A549 (cell line): Measurements from ENCODE around the gene ENOPH1. TPM values are rescaled to one million over a fixed set of nuclear protein-coding genes. Genes with fewer than 3 reads are reported as not detected.

ENCODE experiments used
- ATAC-seq, 2 experiments: fragments of 200-7000 bp in 1 of 2; fragments of >200 bp in 1 of 2; cut with Nextera tagmentation in 1 of 2; cut with Tn5 transposase in 1 of 2; 3 replicates each; pipeline versions ENCODE4 v1.8.0 to v1.9.1; 2018 to 2020; ENCODE audit warnings: mild to moderate bottlenecking in 1 of 2, moderate library complexity in 1 of 2
- CTCF ChIA-PET: fragments of 300-600 bp; sonication (Branson Sonifier 250); formaldehyde crosslinking; extraction: SDS; loops from one replicate; lab custom pipeline; 2021; ENCODE audit warnings: antibody characterized with exemption, inconsistent platforms; lab: Yijun Ruan, JAX
- POLR2A ChIA-PET: fragments of 350-600 bp; formaldehyde crosslinking; extraction: SDS; loops from one replicate; lab custom pipeline; 2021; ENCODE audit warnings: antibody characterized with exemption, inconsistent platforms; lab: Yijun Ruan, JAX
- DNase-seq, 2 experiments: peaks; one replicate each; pipeline versions ENCODE4 v3.0.0 to v3.0.0-alpha.2; 2011 to 2016; ENCODE audit warnings: low read depth in 1 of 2, low spot score in 1 of 2
- FAIRE-seq: peaks from 2 replicates; lab custom pipeline; 2011; peaks lifted over from hg19 to GRCh38; lab: Jason Lieb, UNC
- H3K27ac ChIP-seq, 2 experiments: fragments of >200 bp; sonication (Bioruptor Twin); formaldehyde crosslinking; 3 replicates each; pipeline ENCODE4 v1.5.1; 2016 to 2017
- H3K4me1 ChIP-seq: fragments of >200 bp; sonication (Bioruptor Twin); formaldehyde crosslinking; 3 replicates; pipeline ENCODE4 v1.6.1; 2016
- H3K4me2 ChIP-seq: fragments of >200 bp; sonication (Bioruptor Twin); formaldehyde crosslinking; 3 replicates; pipeline ENCODE4 v1.6.1; 2016
- H3K4me3 ChIP-seq: fragments of >200 bp; sonication (Bioruptor Twin); formaldehyde crosslinking; 3 replicates; pipeline ENCODE4 v1.5.1; 2016
- H3K9me3 ChIP-seq: fragments of >200 bp; sonication (Bioruptor Twin); formaldehyde crosslinking; 3 replicates; pipeline ENCODE4 v1.6.1; 2016
- BHLHE40 ChIP-seq: IDR thresholded peaks from 2 replicates; pipeline ENCODE4 v1.6.1; 2012; ENCODE audit warnings: low read depth, low read length, inconsistent platforms
- CBX8 ChIP-seq: fragments of 200-600 bp; sonication (generic); IDR thresholded peaks from 2 replicates; pipeline ENCODE4 v1.6.1; 2016
- CEBPB ChIP-seq, 2 experiments: fragments of >200 bp in 1 of 2; sonication (Bioruptor Twin) in 1 of 2; formaldehyde crosslinking in 1 of 2; IDR thresholded peaks; 2 replicates each; pipeline ENCODE4 v1.6.1; 2012 to 2016
- CHD2 ChIP-seq: fragments of 150-350 bp; IDR thresholded peaks from 2 replicates; pipeline ENCODE4 v1.6.1; 2014; ENCODE audit warnings: low read length; ENCODE audit not compliant: partially characterized antibody
- EHF ChIP-seq: fragments of 250-450 bp; sonication (Bioruptor Pico); IDR thresholded peaks from 2 replicates; pipeline ENCODE4 v1.5.0; 2020; ENCODE audit warnings: mild to moderate bottlenecking
- ELK1 ChIP-seq: fragments of 150-350 bp; IDR thresholded peaks from 2 replicates; pipeline ENCODE4 v1.6.1; 2014; ENCODE audit warnings: low read depth, mild to moderate bottlenecking, low read length
- EP300 ChIP-seq, 2 experiments: fragments of >200 bp; sonication (Bioruptor Twin); formaldehyde crosslinking; IDR thresholded peaks; 2 replicates in 1 of 2; 3 replicates in 1 of 2; pipeline ENCODE4 v1.6.1; 2016 to 2017
- FOSB ChIP-seq: fragments of 250-450 bp; sonication (Bioruptor Pico); IDR thresholded peaks from 2 replicates; pipeline ENCODE4 v1.5.0; 2020; ENCODE audit warnings: mild to moderate bottlenecking, moderate library complexity
- FOSL2 ChIP-seq, 2 experiments: fragments of 450-650 bp in 1 of 2; fragments of >200 bp in 1 of 2; sonication (Bioruptor Twin) in 1 of 2; formaldehyde crosslinking; IDR thresholded peaks; 2 replicates each; pipeline versions ENCODE4 v1.5.0 to v1.6.1; 2016 to 2020; ENCODE audit warnings: mild to moderate bottlenecking in 1 of 2, moderate library complexity in 1 of 2
- FOXS1 ChIP-seq: fragments of 250-450 bp; sonication (Bioruptor Pico); IDR thresholded peaks from 2 replicates; pipeline ENCODE4 v1.5.0; 2020; ENCODE audit warnings: mild to moderate bottlenecking, moderate library complexity
- GATA3 ChIP-seq: IDR thresholded peaks from 2 replicates; pipeline ENCODE4 v1.6.1; 2012; ENCODE audit warnings: borderline replicate concordance
- HOXA7 ChIP-seq: fragments of 250-450 bp; sonication (Bioruptor Pico); IDR thresholded peaks from 2 replicates; pipeline ENCODE4 v1.5.0; 2020; ENCODE audit warnings: mild to moderate bottlenecking, moderate library complexity
- HOXB13 ChIP-seq: fragments of 250-450 bp; sonication (Bioruptor Pico); IDR thresholded peaks from 2 replicates; pipeline ENCODE4 v1.5.0; 2020; ENCODE audit warnings: low read depth, mild to moderate bottlenecking, moderate library complexity
- JUN ChIP-seq, 2 experiments: fragments of >200 bp; sonication (Bioruptor Twin); formaldehyde crosslinking; IDR thresholded peaks; 2 replicates in 1 of 2; 3 replicates in 1 of 2; pipeline ENCODE4 v1.6.1; 2016 to 2017
- NFE2L2 ChIP-seq: fragments of 150-350 bp; conservative IDR thresholded peaks from 2 replicates; pipeline ENCODE4 v1.6.1; 2014; ENCODE audit warnings: low read length
- RFX5 ChIP-seq: fragments of 450-650 bp; IDR thresholded peaks from 2 replicates; pipeline ENCODE4 v1.7.1; 2014; ENCODE audit warnings: antibody characterized with exemption, mild to moderate bottlenecking, moderate library complexity
- RNF2 ChIP-seq: fragments of 200-600 bp; sonication (generic); IDR thresholded peaks from 2 replicates; pipeline ENCODE4 v1.6.1; 2016; ENCODE audit warnings: low read depth, mild to moderate bottlenecking, antibody characterized with exemption, moderate library complexity, borderline replicate concordance
- SMC3 ChIP-seq: fragments of >200 bp; sonication (Bioruptor Twin); formaldehyde crosslinking; IDR thresholded peaks from 3 replicates; pipeline ENCODE4 v1.6.1; 2018; ENCODE audit warnings: inconsistent platforms
- TFCP2L1 ChIP-seq: fragments of 250-450 bp; sonication (Bioruptor Pico); IDR thresholded peaks from 2 replicates; pipeline ENCODE4 v1.5.0; 2021; ENCODE audit warnings: mild to moderate bottlenecking
- ZSCAN20 ChIP-seq: fragments of 250-450 bp; sonication (Bioruptor Pico); IDR thresholded peaks from 2 replicates; pipeline ENCODE4 v1.8.0; 2022; ENCODE audit warnings: mild to moderate bottlenecking, moderate library complexity
- WGBS: methylation state at CpG from one replicate; pipeline ENCODE4 v1.1.6; 2017; ENCODE audit errors: missing lambda C conversion rate; 5-methylcytosine and 5-hydroxymethylcytosine counted together
- polyA plus RNA-seq, 4 experiments: library from polyadenylated mRNA; depleted of rRNA in 3 of 4; stranded (reverse); fragments of >200 nt; fragmentation: RNase III in 1 of 4; extraction: RNeasy Plus Mini Kit Qiagen cat#74134 plus additional on column Dnase treatment in 1 of 4; gene quantifications; 2 replicates in 3 of 4; 3 replicates in 1 of 4; pipeline ENCODE4 v1.2.3, GENCODE V29; 2011 to 2017
- TF ChIP-seq, protein P1 (sequence below): fragments of 250-450 bp; sonication (Bioruptor Pico); IDR thresholded peaks from 2 replicates; pipeline ENCODE4 v1.5.0; 2020; ENCODE audit warnings: low read depth, mild to moderate bottlenecking, moderate library complexity
- TF ChIP-seq, protein P2 (sequence below): fragments of >200 bp; sonication (Bioruptor Twin); formaldehyde crosslinking; IDR thresholded peaks from 3 replicates; pipeline ENCODE4 v1.6.1; 2016
- TF ChIP-seq, protein P3 (sequence below): fragments of 200-600 bp; sonication (generic); IDR thresholded peaks from 2 replicates; pipeline ENCODE4 v1.6.1; 2016; ENCODE audit warnings: antibody characterized with exemption, mild to moderate bottlenecking, moderate library complexity
- TF ChIP-seq, protein P4 (sequence below): IDR thresholded peaks from 2 replicates; pipeline ENCODE4 v1.6.1; 2012

ENOPH1 gene
- polyA plus RNA-seq, 2 of the 4 experiments (the other 2 are of a cell fraction) = 22.3 to 43.5 TPM

- FAIRE-seq = no peak
- Histone ChIP-seq H3K9me3 (no peaks in the 10 kb centered on the region), H3K4me1 (no peaks in the 10 kb centered on the region), H3K4me3 (no peak overlapping the region)
- CTCF ChIA-PET = interaction anchor here (2.4 kb wide), 1 partner anchor 15 kb away, joined by 6 read pairs; no protein-coding TSS in a partner anchor
- TF ChIP-seq NFE2L2 (no peak), CBX8 (no peak), FOSL2 (IDR thresholded peaks at IDR 0.05) (no peak), FOSL2 (CRISPR knock-in tag; IDR thresholded peaks at IDR 0.05) (no peak), FOSB (CRISPR knock-in tag) (no peak), HOXA7 (CRISPR knock-in tag) (no peak), FOXS1 (CRISPR knock-in tag) (no peak), ELK1 (no peak), EHF (CRISPR knock-in tag) (no peak), JUN (IDR thresholded peaks at IDR 0.05) (no peak), EP300 (IDR thresholded peaks at IDR 0.05) (no peak), SMC3 (no peak), HOXB13 (CRISPR knock-in tag) (no peak)
- TF ChIP-seq, protein P1, sequence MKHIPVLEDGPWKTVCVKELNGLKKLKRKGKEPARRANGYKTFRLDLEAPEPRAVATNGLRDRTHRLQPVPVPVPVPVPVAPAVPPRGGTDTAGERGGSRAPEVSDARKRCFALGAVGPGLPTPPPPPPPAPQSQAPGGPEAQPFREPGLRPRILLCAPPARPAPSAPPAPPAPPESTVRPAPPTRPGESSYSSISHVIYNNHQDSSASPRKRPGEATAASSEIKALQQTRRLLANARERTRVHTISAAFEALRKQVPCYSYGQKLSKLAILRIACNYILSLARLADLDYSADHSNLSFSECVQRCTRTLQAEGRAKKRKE (CRISPR knock-in tag) = no peak
- TF ChIP-seq, all 56 proteins: peak for 0
- DNase-seq = no peak
- WGBS = 71% methylated on average over 1 of the region's 1 CpG
- ATAC-seq = no peak
- no peak overlapping the region for H3K4me2 ChIP-seq
- H3K27ac ChIP-seq = no peak overlapping the region
- POLR2A ChIA-PET = no interaction called here
Observed at GRCh38 chr4:82398263-82398662, 32.1 kb upstream of the ENOPH1 start.

GRCh38 chr4:82401600-82401999, 28.8 kb upstream of the ENOPH1 start:
- Histone ChIP-seq H3K4me1 (no peaks in the 10 kb centered on the region), H3K9me3 (no peaks in the 10 kb centered on the region)
- CTCF ChIA-PET = interaction anchor here (1.3 kb wide), 1 partner anchor 12 kb away, joined by 3 read pairs; no protein-coding TSS in a partner anchor
- POLR2A ChIA-PET = no interaction called here
- TF ChIP-seq TFCP2L1 (CRISPR knock-in tag) = no peak
- TF ChIP-seq ZSCAN20 = no peak
- TF ChIP-seq FOSB (CRISPR knock-in tag) = no peak
- TF ChIP-seq RNF2 = no peak
- no peak for TF ChIP-seq CBX8
- no peak for TF ChIP-seq GATA3
- TF ChIP-seq NFE2L2 = no peak
- no peak for TF ChIP-seq CHD2
- TF ChIP-seq, protein P2, sequence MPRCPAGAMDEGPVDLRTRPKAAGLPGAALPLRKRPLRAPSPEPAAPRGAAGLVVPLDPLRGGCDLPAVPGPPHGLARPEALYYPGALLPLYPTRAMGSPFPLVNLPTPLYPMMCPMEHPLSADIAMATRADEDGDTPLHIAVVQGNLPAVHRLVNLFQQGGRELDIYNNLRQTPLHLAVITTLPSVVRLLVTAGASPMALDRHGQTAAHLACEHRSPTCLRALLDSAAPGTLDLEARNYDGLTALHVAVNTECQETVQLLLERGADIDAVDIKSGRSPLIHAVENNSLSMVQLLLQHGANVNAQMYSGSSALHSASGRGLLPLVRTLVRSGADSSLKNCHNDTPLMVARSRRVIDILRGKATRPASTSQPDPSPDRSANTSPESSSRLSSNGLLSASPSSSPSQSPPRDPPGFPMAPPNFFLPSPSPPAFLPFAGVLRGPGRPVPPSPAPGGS = no peak
- no peak for TF ChIP-seq RFX5
- TF ChIP-seq BHLHE40 = no peak
- TF ChIP-seq, protein P3, sequence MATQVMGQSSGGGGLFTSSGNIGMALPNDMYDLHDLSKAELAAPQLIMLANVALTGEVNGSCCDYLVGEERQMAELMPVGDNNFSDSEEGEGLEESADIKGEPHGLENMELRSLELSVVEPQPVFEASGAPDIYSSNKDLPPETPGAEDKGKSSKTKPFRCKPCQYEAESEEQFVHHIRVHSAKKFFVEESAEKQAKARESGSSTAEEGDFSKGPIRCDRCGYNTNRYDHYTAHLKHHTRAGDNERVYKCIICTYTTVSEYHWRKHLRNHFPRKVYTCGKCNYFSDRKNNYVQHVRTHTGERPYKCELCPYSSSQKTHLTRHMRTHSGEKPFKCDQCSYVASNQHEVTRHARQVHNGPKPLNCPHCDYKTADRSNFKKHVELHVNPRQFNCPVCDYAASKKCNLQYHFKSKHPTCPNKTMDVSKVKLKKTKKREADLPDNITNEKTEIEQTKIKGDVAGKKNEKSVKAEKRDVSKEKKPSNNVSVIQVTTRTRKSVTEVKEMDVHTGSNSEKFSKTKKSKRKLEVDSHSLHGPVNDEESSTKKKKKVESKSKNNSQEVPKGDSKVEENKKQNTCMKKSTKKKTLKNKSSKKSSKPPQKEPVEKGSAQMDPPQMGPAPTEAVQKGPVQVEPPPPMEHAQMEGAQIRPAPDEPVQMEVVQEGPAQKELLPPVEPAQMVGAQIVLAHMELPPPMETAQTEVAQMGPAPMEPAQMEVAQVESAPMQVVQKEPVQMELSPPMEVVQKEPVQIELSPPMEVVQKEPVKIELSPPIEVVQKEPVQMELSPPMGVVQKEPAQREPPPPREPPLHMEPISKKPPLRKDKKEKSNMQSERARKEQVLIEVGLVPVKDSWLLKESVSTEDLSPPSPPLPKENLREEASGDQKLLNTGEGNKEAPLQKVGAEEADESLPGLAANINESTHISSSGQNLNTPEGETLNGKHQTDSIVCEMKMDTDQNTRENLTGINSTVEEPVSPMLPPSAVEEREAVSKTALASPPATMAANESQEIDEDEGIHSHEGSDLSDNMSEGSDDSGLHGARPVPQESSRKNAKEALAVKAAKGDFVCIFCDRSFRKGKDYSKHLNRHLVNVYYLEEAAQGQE = no peak
- no peak for TF ChIP-seq EHF (CRISPR knock-in tag)
- TF ChIP-seq, protein P4, sequence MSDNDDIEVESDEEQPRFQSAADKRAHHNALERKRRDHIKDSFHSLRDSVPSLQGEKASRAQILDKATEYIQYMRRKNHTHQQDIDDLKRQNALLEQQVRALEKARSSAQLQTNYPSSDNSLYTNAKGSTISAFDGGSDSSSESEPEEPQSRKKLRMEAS = no peak
- TF ChIP-seq CEBPB (IDR thresholded peaks at IDR 0.05) = no peak
- TF ChIP-seq, protein P1 (CRISPR knock-in tag) = no peak
- TF ChIP-seq, all 56 proteins: peak for 0
- ATAC-seq (no peak), FAIRE-seq (no peak), DNase-seq (no peak)
- 92% methylated on average over 7 of the region's 7 CpGs for WGBS
- Histone ChIP-seq H3K4me2 (no peak overlapping the region), H3K4me3 (no peak overlapping the region), H3K27ac (no peak overlapping the region)
